GM12891 (cell line): ENCODE results near the gene HNRNPM.

Source experiments
- POLR2A ChIP-seq: IDR thresholded peaks from 2 replicates; pipeline ENCODE4 v1.6.1; 2011; ENCODE audit warnings: low read depth, low read length, control low read depth
- POLR2AphosphoS5 ChIP-seq: IDR thresholded peaks from 2 replicates; pipeline ENCODE4 v1.6.1; 2011; ENCODE audit warnings: low read depth, low read length, control low read depth
- POU2F2 ChIP-seq: IDR thresholded peaks from 2 replicates; pipeline ENCODE4 v1.6.1; 2011; ENCODE audit warnings: low read depth, mild to moderate bottlenecking, control low read depth, low read length, moderate library complexity
- TAF1 ChIP-seq: IDR thresholded peaks from 2 replicates; pipeline ENCODE4 v1.6.1; 2011; ENCODE audit warnings: low read depth, low read length, control low read depth

DNA sequence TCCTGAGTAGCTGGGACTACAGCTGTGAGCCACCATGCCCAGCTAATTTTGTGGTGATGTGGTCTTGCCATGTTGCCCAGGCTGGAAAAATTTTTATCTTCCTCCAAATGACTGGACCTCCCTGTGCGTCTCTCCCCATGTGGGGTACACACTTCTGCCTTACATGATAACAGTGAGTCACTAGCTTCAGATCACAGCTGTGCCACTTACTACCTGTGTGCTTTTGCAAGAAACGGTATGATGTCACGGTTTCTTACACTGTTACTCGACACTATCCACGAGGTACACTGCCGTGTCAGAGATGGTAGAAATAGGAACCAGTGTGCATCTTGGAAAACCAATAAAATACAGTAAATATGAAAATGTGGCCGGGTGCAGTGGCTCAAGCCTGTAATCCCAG is 86.7 kb downstream of the HNRNPM start:
- TF ChIP-seq POLR2A: no peak
- no peak for TF ChIP-seq POLR2AphosphoS5
- TF ChIP-seq TAF1: no peak
- TF ChIP-seq POU2F2: no peak
